Neural progenitor cell (in vitro differentiated cells): ENCODE results near the gene ADM. TPM values are rescaled to one million over a fixed set of nuclear protein-coding genes. Genes with fewer than 3 reads are reported as not detected.

Source experiments
- DNase-seq: peaks from one replicate; pipeline ENCODE4 v3.0.0-alpha.2; 2016; ENCODE audit warnings: low spot score
- H2AFZ ChIP-seq: fragments of 200-600 bp; sonication (generic); replicated peaks from 2 replicates; pipeline ENCODE4 v1.6.1; 2016; ENCODE audit warnings: antibody characterized with exemption
- H3F3A ChIP-seq: fragments of 200-600 bp; sonication (generic); 2 replicates; pipeline ENCODE4 v1.6.1; 2016; ENCODE audit warnings: antibody characterized with exemption, low read depth
- H3K27ac ChIP-seq: fragments of 200-600 bp; sonication (generic); 2 replicates; pipeline ENCODE4 v1.5.1; 2016; ENCODE audit warnings: mild to moderate bottlenecking
- H3K27me3 ChIP-seq: fragments of 200-600 bp; sonication (generic); 2 replicates; pipeline ENCODE4 v1.6.1; 2016; ENCODE audit warnings: mild to moderate bottlenecking, moderate library complexity
- H3K36me3 ChIP-seq: fragments of 200-600 bp; sonication (generic); 2 replicates; pipeline ENCODE4 v1.5.1; 2016
- H3K4me1 ChIP-seq: fragments of 200-600 bp; sonication (generic); 2 replicates; pipeline ENCODE4 v1.6.1; 2016; ENCODE audit warnings: mixed run types
- H3K4me2 ChIP-seq: fragments of 200-600 bp; sonication (generic); 2 replicates; pipeline ENCODE4 v1.6.1; 2016
- H3K4me3 ChIP-seq: fragments of 200-600 bp; sonication (generic); 2 replicates; pipeline ENCODE4 v1.5.1; 2016
- H3K79me2 ChIP-seq: fragments of 200-600 bp; sonication (generic); 2 replicates; pipeline ENCODE4 v1.6.1; 2016; ENCODE audit warnings: low read depth
- H3K9ac ChIP-seq: fragments of 200-600 bp; sonication (generic); 2 replicates; pipeline ENCODE4 v1.6.1; 2016
- H3K9me3 ChIP-seq: fragments of 200-600 bp; sonication (generic); 2 replicates; pipeline ENCODE4 v1.5.1; 2016; ENCODE audit warnings: low read depth
- H4K20me1 ChIP-seq: fragments of 200-600 bp; sonication (generic); 2 replicates; pipeline ENCODE4 v1.6.1; 2016; ENCODE audit warnings: low read depth
- H3K27ac Mint-ChIP-seq: 3 replicates; pipeline ENCODE4 v1.8.0; 2021; ENCODE audit warnings: mixed read lengths
- H3K27me3 Mint-ChIP-seq: 2 replicates; pipeline ENCODE4 v1.8.0; 2022; ENCODE audit warnings: low read depth, mild to moderate bottlenecking, inconsistent platforms, moderate library complexity, mixed read lengths; ENCODE audit not compliant: insufficient read depth
- H3K36me3 Mint-ChIP-seq: 3 replicates; pipeline ENCODE4 v1.8.0; 2021; ENCODE audit warnings: mixed read lengths
- H3K4me1 Mint-ChIP-seq: 3 replicates; pipeline ENCODE4 v1.8.0; 2021; ENCODE audit warnings: mixed read lengths
- H3K4me3 Mint-ChIP-seq: 3 replicates; pipeline ENCODE4 v1.8.0; 2021; ENCODE audit warnings: mild to moderate bottlenecking, moderate library complexity, mixed read lengths
- H3K9me3 Mint-ChIP-seq: 3 replicates; pipeline ENCODE4 v1.8.0; 2020; ENCODE audit warnings: mixed read lengths
- EZH2 ChIP-seq: fragments of 200-600 bp; sonication (generic); IDR thresholded peaks from 2 replicates; pipeline ENCODE4 v1.6.1; 2017; ENCODE audit warnings: antibody characterized with exemption, mild to moderate bottlenecking, moderate library complexity
- EZH2phosphoT487 ChIP-seq: fragments of 200-600 bp; sonication (generic); IDR thresholded peaks from 2 replicates; pipeline ENCODE4 v1.6.1; 2017; ENCODE audit warnings: antibody characterized with exemption
- total RNA-seq: library from RNA; depleted of rRNA; stranded (reverse); fragments of >200 nt; gene quantifications from 2 replicates; pipeline ENCODE4 v1.2.3, GENCODE V29; 2015; ENCODE audit warnings: low replicate concordance
- TF ChIP-seq, protein P1 (sequence below): fragments of 200-600 bp; sonication (generic); IDR thresholded peaks from 2 replicates; pipeline ENCODE4 v1.5.1; 2017; ENCODE audit warnings: antibody characterized with exemption, mild to moderate bottlenecking

ADM gene, protein sequence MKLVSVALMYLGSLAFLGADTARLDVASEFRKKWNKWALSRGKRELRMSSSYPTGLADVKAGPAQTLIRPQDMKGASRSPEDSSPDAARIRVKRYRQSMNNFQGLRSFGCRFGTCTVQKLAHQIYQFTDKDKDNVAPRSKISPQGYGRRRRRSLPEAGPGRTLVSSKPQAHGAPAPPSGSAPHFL
- 3.8 and 8.5 TPM in 2 replicates for total RNA-seq

DNA sequence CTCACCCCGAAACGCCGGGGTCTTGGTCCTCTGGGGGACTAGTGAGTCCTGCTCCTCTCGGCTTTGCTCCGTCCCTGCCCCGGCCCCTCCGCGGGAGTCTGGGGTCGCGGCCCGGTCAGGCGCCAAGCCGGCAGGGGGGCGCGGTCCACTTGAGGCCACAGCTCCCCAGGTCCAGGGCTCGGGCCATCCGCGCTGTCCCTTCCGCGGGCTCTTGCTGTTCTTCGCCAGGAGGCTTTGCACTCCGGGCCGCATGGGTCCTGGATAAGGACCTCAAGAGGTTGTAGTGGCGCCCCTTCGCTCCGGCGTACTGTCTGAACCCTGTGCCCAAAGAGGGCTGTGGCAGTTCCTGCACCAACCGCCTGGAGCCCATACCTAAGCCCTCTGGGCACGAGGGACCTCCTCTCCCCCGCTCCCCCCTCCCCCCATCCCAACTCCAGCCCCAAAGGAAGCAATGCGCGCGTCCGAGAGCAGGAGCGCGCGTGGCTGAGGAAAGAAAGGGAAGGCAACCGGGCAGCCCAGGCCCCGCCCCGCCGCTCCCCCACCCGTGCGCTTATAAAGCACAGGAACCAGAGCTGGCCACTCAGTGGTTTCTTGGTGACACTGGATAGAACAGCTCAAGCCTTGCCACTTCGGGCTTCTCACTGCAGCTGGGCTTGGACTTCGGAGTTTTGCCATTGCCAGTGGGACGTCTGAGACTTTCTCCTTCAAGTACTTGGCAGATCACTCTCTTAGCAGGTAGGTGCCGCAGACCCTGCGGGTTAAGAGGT, at the start of gene ADM:
ADM (plus strand) TSS at position 579 of the 767 bp plus-strand sequence. CDS start 628 bp downstream, outside the sequence.
- Histone ChIP-seq H4K20me1 (peaks cover 29% of the 10 kb centered on the region), H3K4me1 (peaks cover 38% of the 10 kb centered on the region), H3K27me3 (peaks cover 100% of the 10 kb centered on the region), H3K9ac (no peak within 1 kb of the TSS), H3K4me2 (peak within 1 kb of the TSS; percentile 80), H3K27ac (no peak within 1 kb of the TSS), H3K9me3 (no peaks in the 10 kb centered on the region), H3K36me3 (no peaks in the 10 kb centered on the region), H3K4me3 (peak within 1 kb of the TSS; percentile 52), H2AFZ (no peak within 1 kb of the TSS), H3F3A (peaks cover 42% of the 10 kb centered on the region), H3K79me2 (no peaks in the 10 kb centered on the region)
- Mint-ChIP-seq H3K4me3 (peak within 1 kb of the TSS; percentile 95), H3K9me3 (no peaks in the 10 kb centered on the region), H3K36me3 (no peaks in the 10 kb centered on the region), H3K4me1 (peaks cover 36% of the 10 kb centered on the region), H3K27ac (peak within 1 kb of the TSS; percentile 92), H3K27me3 (peaks cover 30% of the 10 kb centered on the region)
- TF ChIP-seq, protein P1, sequence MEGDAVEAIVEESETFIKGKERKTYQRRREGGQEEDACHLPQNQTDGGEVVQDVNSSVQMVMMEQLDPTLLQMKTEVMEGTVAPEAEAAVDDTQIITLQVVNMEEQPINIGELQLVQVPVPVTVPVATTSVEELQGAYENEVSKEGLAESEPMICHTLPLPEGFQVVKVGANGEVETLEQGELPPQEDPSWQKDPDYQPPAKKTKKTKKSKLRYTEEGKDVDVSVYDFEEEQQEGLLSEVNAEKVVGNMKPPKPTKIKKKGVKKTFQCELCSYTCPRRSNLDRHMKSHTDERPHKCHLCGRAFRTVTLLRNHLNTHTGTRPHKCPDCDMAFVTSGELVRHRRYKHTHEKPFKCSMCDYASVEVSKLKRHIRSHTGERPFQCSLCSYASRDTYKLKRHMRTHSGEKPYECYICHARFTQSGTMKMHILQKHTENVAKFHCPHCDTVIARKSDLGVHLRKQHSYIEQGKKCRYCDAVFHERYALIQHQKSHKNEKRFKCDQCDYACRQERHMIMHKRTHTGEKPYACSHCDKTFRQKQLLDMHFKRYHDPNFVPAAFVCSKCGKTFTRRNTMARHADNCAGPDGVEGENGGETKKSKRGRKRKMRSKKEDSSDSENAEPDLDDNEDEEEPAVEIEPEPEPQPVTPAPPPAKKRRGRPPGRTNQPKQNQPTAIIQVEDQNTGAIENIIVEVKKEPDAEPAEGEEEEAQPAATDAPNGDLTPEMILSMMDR, result peak; percentile 69
- no peak for TF ChIP-seq EZH2
- peak; percentile 86 for DNase-seq

DNA sequence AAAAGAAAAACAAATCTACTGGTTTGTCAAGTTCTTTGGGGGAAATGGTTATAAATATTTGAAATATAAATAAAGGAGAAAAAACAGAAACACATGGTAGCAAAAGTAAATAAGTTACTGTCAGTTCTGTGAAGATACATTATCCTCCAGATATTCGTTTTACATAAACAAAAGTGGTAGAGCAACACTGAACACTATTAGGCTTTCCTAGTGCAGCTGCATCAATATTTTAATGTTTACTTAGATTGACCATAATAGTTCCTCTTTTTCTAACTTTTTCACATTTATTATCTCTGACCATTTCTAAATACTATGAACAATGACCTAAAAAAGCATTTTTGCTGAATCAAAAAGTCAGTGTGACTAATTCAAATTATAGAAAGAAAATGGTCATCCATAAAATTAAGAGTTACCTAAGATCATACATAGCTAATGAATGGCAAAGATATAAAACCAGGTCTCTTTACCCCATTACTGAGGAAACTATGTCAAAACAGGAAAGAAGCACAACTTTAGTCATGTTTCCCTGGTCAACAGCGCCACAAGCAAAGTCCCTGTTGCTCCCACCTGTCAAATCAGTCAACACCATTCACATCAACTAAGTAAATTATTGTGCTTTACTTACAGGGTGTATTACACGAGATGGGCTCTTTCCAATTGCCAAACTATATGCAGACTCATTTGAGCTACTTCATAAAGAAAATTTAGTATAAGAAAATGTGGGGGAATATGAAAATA, 49.3 kb upstream of the ADM start:
- Histone ChIP-seq H3K4me1 (no peaks in the 10 kb centered on the region), H3K36me3 (no peaks in the 10 kb centered on the region), H2AFZ (no peak overlapping the region), H3K9me3 (no peaks in the 10 kb centered on the region), H3F3A (no peaks in the 10 kb centered on the region), H3K79me2 (peaks cover 14% of the 10 kb centered on the region), H4K20me1 (peaks cover 7% of the 10 kb centered on the region), H3K27ac (no peak overlapping the region), H3K27me3 (no peaks in the 10 kb centered on the region), H3K4me2 (no peak overlapping the region), H3K4me3 (no peak overlapping the region), H3K9ac (no peak overlapping the region)
- no peak overlapping the region for H3K4me3 Mint-ChIP-seq
- no peaks in the 10 kb centered on the region for H3K27me3 Mint-ChIP-seq
- no peak overlapping the region for H3K27ac Mint-ChIP-seq
- TF ChIP-seq EZH2phosphoT487, result no peak
- no peak for TF ChIP-seq EZH2
- TF ChIP-seq, protein P1, result no peak
- DNase-seq, result no peak
- no peaks in the 10 kb centered on the region for H3K9me3 Mint-ChIP-seq
- no peaks in the 10 kb centered on the region for H3K4me1 Mint-ChIP-seq
- H3K36me3 Mint-ChIP-seq, result peaks cover 1% of the 10 kb centered on the region

DNA sequence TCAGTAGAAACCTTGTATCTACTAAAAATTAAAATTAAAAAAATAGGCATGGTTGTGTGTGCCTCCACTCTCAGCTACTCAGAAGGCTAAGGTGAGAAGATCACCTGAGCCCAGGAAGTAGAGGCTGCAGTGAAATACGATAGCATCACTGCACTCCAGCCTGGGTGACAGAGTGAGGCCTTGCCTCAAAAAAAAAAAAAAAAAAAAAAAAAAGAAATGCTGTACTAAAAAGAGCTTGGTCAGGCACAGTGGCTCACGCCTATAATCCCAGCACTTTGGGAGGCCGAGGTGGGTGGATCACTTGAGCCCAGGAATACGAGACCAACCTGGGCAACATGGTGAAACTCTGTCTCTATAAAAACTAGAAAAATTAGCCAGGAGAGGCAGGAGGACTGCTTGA, 47.4 kb upstream of the ADM start:
- no peaks in the 10 kb centered on the region for H3K27me3 ChIP-seq
- Mint-ChIP-seq H3K36me3 (peaks cover 1% of the 10 kb centered on the region), H3K4me3 (no peak overlapping the region), H3K27me3 (no peaks in the 10 kb centered on the region), H3K9me3 (no peaks in the 10 kb centered on the region), H3K4me1 (no peaks in the 10 kb centered on the region), H3K27ac (no peak overlapping the region)
- H3K9ac ChIP-seq, result no peak overlapping the region
- H3K4me1 ChIP-seq, result no peaks in the 10 kb centered on the region
- peaks cover 9% of the 10 kb centered on the region for H4K20me1 ChIP-seq
- no peak overlapping the region for H3K4me2 ChIP-seq
- H3K4me3 ChIP-seq, result no peak overlapping the region
- peaks cover 14% of the 10 kb centered on the region for H3K79me2 ChIP-seq
- H3K36me3 ChIP-seq, result no peaks in the 10 kb centered on the region
- no peak overlapping the region for H2AFZ ChIP-seq
- TF ChIP-seq EZH2phosphoT487, result no peak
- TF ChIP-seq EZH2, result no peak
- TF ChIP-seq, protein P1, result no peak
- no peaks in the 10 kb centered on the region for H3F3A ChIP-seq
- DNase-seq, result no peak
- H3K27ac ChIP-seq, result no peak overlapping the region
- H3K9me3 ChIP-seq, result no peaks in the 10 kb centered on the region
